A549 (cell line): ENCODE results near the gene GALT. TPM values are rescaled to one million over a fixed set of nuclear protein-coding genes. Genes with fewer than 3 reads are reported as not detected.
"Not testable (repeated sequence)": the region's sequence is repeated elsewhere in the genome, so short reads cannot be mapped to it uniquely, and the experiment has no call there.

Experiments
- ATAC-seq, 2 experiments: fragments of 200-7000 bp in 1 of 2; fragments of >200 bp in 1 of 2; cut with Nextera tagmentation in 1 of 2; cut with Tn5 transposase in 1 of 2; 3 replicates each; pipeline versions ENCODE4 v1.8.0 to v1.9.1; 2018 to 2020; ENCODE audit warnings: mild to moderate bottlenecking in 1 of 2, moderate library complexity in 1 of 2
- CTCF ChIA-PET: fragments of 300-600 bp; sonication (Branson Sonifier 250); formaldehyde crosslinking; extraction: SDS; loops from one replicate; lab custom pipeline; 2021; ENCODE audit warnings: antibody characterized with exemption, inconsistent platforms; lab: Yijun Ruan, JAX
- POLR2A ChIA-PET: fragments of 350-600 bp; formaldehyde crosslinking; extraction: SDS; loops from one replicate; lab custom pipeline; 2021; ENCODE audit warnings: antibody characterized with exemption, inconsistent platforms; lab: Yijun Ruan, JAX
- DNase-seq, 2 experiments: peaks; one replicate each; pipeline versions ENCODE4 v3.0.0 to v3.0.0-alpha.2; 2011 to 2016; ENCODE audit warnings: low read depth in 1 of 2, low spot score in 1 of 2
- FAIRE-seq: peaks from 2 replicates; lab custom pipeline; 2011; peaks lifted over from hg19 to GRCh38; lab: Jason Lieb, UNC
- H3K27ac ChIP-seq, 2 experiments: fragments of >200 bp; sonication (Bioruptor Twin); formaldehyde crosslinking; 3 replicates each; pipeline ENCODE4 v1.5.1; 2016 to 2017
- H3K4me1 ChIP-seq: fragments of >200 bp; sonication (Bioruptor Twin); formaldehyde crosslinking; 3 replicates; pipeline ENCODE4 v1.6.1; 2016
- H3K4me2 ChIP-seq: fragments of >200 bp; sonication (Bioruptor Twin); formaldehyde crosslinking; 3 replicates; pipeline ENCODE4 v1.6.1; 2016
- H3K4me3 ChIP-seq: fragments of >200 bp; sonication (Bioruptor Twin); formaldehyde crosslinking; 3 replicates; pipeline ENCODE4 v1.5.1; 2016
- H3K9me3 ChIP-seq: fragments of >200 bp; sonication (Bioruptor Twin); formaldehyde crosslinking; 3 replicates; pipeline ENCODE4 v1.6.1; 2016
- CBX2 ChIP-seq: fragments of 200-600 bp; sonication (generic); IDR thresholded peaks from 2 replicates; pipeline ENCODE4 v1.6.1; 2016; ENCODE audit warnings: low read depth, mild to moderate bottlenecking, borderline replicate concordance
- CEBPB ChIP-seq, 2 experiments: fragments of >200 bp in 1 of 2; sonication (Bioruptor Twin) in 1 of 2; formaldehyde crosslinking in 1 of 2; IDR thresholded peaks; 2 replicates each; pipeline ENCODE4 v1.6.1; 2012 to 2016
- CHD4 ChIP-seq: fragments of 200-600 bp; sonication (generic); IDR thresholded peaks from 2 replicates; pipeline ENCODE4 v1.6.1; 2016; ENCODE audit warnings: antibody characterized with exemption, mild to moderate bottlenecking, borderline replicate concordance
- EHF ChIP-seq: fragments of 250-450 bp; sonication (Bioruptor Pico); IDR thresholded peaks from 2 replicates; pipeline ENCODE4 v1.5.0; 2020; ENCODE audit warnings: mild to moderate bottlenecking
- ESRRA ChIP-seq: fragments of 150-350 bp; IDR thresholded peaks from 2 replicates; pipeline ENCODE4 v1.6.1; 2014; ENCODE audit warnings: mild to moderate bottlenecking, low read length, borderline replicate concordance
- HDAC2 ChIP-seq: fragments of 200-600 bp; sonication (generic); IDR thresholded peaks from 2 replicates; pipeline ENCODE4 v1.6.1; 2016
- HOXB13 ChIP-seq: fragments of 250-450 bp; sonication (Bioruptor Pico); IDR thresholded peaks from 2 replicates; pipeline ENCODE4 v1.5.0; 2020; ENCODE audit warnings: low read depth, mild to moderate bottlenecking, moderate library complexity
- HOXB5 ChIP-seq: fragments of 250-450 bp; sonication (Bioruptor Pico); IDR thresholded peaks from 2 replicates; pipeline ENCODE4 v1.5.0; 2020; ENCODE audit warnings: mild to moderate bottlenecking, moderate library complexity
- JUN ChIP-seq, 2 experiments: fragments of >200 bp; sonication (Bioruptor Twin); formaldehyde crosslinking; IDR thresholded peaks; 2 replicates in 1 of 2; 3 replicates in 1 of 2; pipeline ENCODE4 v1.6.1; 2016 to 2017
- JUNB ChIP-seq: fragments of >200 bp; sonication (Bioruptor Twin); formaldehyde crosslinking; IDR thresholded peaks from 2 replicates; pipeline ENCODE4 v1.6.1; 2016
- MAFK ChIP-seq: fragments of 450-650 bp; IDR thresholded peaks from 2 replicates; pipeline ENCODE4 v1.6.1; 2014; ENCODE audit not compliant: partially characterized antibody
- PBX3 ChIP-seq: IDR thresholded peaks from 2 replicates; pipeline ENCODE4 v1.6.1; 2012
- PHF8 ChIP-seq: fragments of 200-600 bp; sonication (generic); IDR thresholded peaks from 2 replicates; pipeline ENCODE4 v1.6.1; 2016; ENCODE audit warnings: low read depth, mild to moderate bottlenecking, antibody characterized with exemption, moderate library complexity, borderline replicate concordance
- POLR2A ChIP-seq: IDR thresholded peaks from 2 replicates; pipeline ENCODE4 v1.6.1; 2012; ENCODE audit warnings: mild to moderate bottlenecking, low read length
- RARB ChIP-seq: fragments of 250-450 bp; sonication (Bioruptor Pico); IDR thresholded peaks from 2 replicates; pipeline ENCODE4 v1.8.0; 2021; ENCODE audit warnings: mild to moderate bottlenecking, moderate library complexity
- REST ChIP-seq: fragments of 200-600 bp; sonication (generic); IDR thresholded peaks from 2 replicates; pipeline ENCODE4 v1.6.1; 2016; ENCODE audit warnings: antibody characterized with exemption, mild to moderate bottlenecking, moderate library complexity
- RFX5 ChIP-seq: fragments of 450-650 bp; IDR thresholded peaks from 2 replicates; pipeline ENCODE4 v1.7.1; 2014; ENCODE audit warnings: antibody characterized with exemption, mild to moderate bottlenecking, moderate library complexity
- RNF2 ChIP-seq: fragments of 200-600 bp; sonication (generic); IDR thresholded peaks from 2 replicates; pipeline ENCODE4 v1.6.1; 2016; ENCODE audit warnings: low read depth, mild to moderate bottlenecking, antibody characterized with exemption, moderate library complexity, borderline replicate concordance
- USF2 ChIP-seq: fragments of 450-650 bp; IDR thresholded peaks from 2 replicates; pipeline ENCODE4 v1.6.1; 2014; ENCODE audit warnings: antibody characterized with exemption
- ZFP36 ChIP-seq: fragments of 450-650 bp; IDR thresholded peaks from 2 replicates; pipeline ENCODE4 v1.6.1; 2014; ENCODE audit warnings: borderline replicate concordance; ENCODE audit not compliant: partially characterized antibody
- WGBS: methylation state at CpG from one replicate; pipeline ENCODE4 v1.1.6; 2017; ENCODE audit errors: missing lambda C conversion rate; 5-methylcytosine and 5-hydroxymethylcytosine counted together
- polyA plus RNA-seq, 4 experiments: library from polyadenylated mRNA; depleted of rRNA in 3 of 4; stranded (reverse); fragments of >200 nt; fragmentation: RNase III in 1 of 4; extraction: RNeasy Plus Mini Kit Qiagen cat#74134 plus additional on column Dnase treatment in 1 of 4; gene quantifications; 2 replicates in 3 of 4; 3 replicates in 1 of 4; pipeline ENCODE4 v1.2.3, GENCODE V29; 2011 to 2017

GALT gene
- polyA plus RNA-seq, 2 of the 4 experiments (the other 2 are of a cell fraction), result 19.0 to 28.4 TPM

- no peak for TF ChIP-seq MAFK
Measured at GRCh38 chr9:34638138-34638445, 8.4 kb upstream of the GALT start (continued).

- ATAC-seq, H3K9me3 ChIP-seq, DNase-seq, FAIRE-seq, H3K4me2 ChIP-seq, H3K27ac ChIP-seq, H3K4me3 ChIP-seq: not testable (repeated sequence)
- ChIA-PET CTCF (interaction anchor here (1.7 to 22.6 kb wide), 4 partner anchors 11 to 63 kb away, joined by 4 to 429 read pairs (median 198); partner anchors contain the start of genes CCL27, GALT, IL11RA and RPP25L), POLR2A (interaction anchor here (0.6 to 1.8 kb wide), 2 partner anchors 14 to 16 kb away, joined by 6 read pairs; no protein-coding TSS in a partner anchor)
- WGBS, result 87% methylated on average over 8 of the region's 8 CpGs
- peaks cover 26% of the 10 kb centered on the region; the same call in 2 of the 3 replicates for H3K4me1 ChIP-seq
Measured at GRCh38 chr9:34639322-34639721, 7.2 kb upstream of the GALT start.

GRCh38 chr9:34642679-34643078, 3.8 kb upstream of the GALT start:
- no peak for DNase-seq
- ChIA-PET CTCF (interaction anchor here (0.9 to 22.6 kb wide), 7 partner anchors 8 to 95 kb away, joined by 3 to 288 read pairs (median 3); partner anchors contain the start of genes CCL27, IL11RA and RPP25L), POLR2A (no interaction called here)
- H3K27ac ChIP-seq, result no peak overlapping the region
- H3K9me3 ChIP-seq, result no peaks in the 10 kb centered on the region
- no peak for TF ChIP-seq ZFP36
- no peak for TF ChIP-seq CEBPB (IDR thresholded peaks at IDR 0.05)
- TF ChIP-seq CHD4, result no peak
- no peak for TF ChIP-seq CBX2
- TF ChIP-seq POLR2A, result no peak
- TF ChIP-seq PBX3, result no peak
- no peak for TF ChIP-seq RFX5
- no peak for TF ChIP-seq EHF
- TF ChIP-seq USF2, result no peak
- TF ChIP-seq RNF2, result no peak
- TF ChIP-seq PHF8, result no peak
- no peak overlapping the region for H3K4me2 ChIP-seq
- no peak for FAIRE-seq
- no peak overlapping the region for H3K4me3 ChIP-seq
- WGBS, result 96% methylated on average over 1 of the region's 1 CpG
- ATAC-seq, result no peak
- peaks cover 31% of the 10 kb centered on the region for H3K4me1 ChIP-seq

- TF ChIP-seq JUN (IDR thresholded peaks at IDR 0.05) (no peak), RARB (CRISPR knock-in tag) (no peak), JUNB (no peak), REST (no peak), HDAC2 (no peak), ESRRA (no peak), HOXB5 (CRISPR knock-in tag) (no peak), HOXB13 (no peak), CHD4 (no peak)
- ChIA-PET POLR2A (interaction anchor here (1.3 kb wide), 1 partner anchor 21 kb away, joined by 5 read pairs; no protein-coding TSS in a partner anchor), CTCF (interaction anchor here (1.1 to 22.6 kb wide), 9 partner anchors 11 to 58 kb away, joined by 3 to 288 read pairs (median 7); partner anchors contain the start of genes ARID3C, CCL27 and RPP25L)
- H3K27ac ChIP-seq, result no peak overlapping the region
- H3K9me3 ChIP-seq, result no peaks in the 10 kb centered on the region
- FAIRE-seq (no peak), ATAC-seq (no peak), DNase-seq (no peak)
- H3K4me1 ChIP-seq, result peaks cover 29% of the 10 kb centered on the region
- no peak overlapping the region for H3K4me2 ChIP-seq
- H3K4me3 ChIP-seq, result no peak overlapping the region
Measured at GRCh38 chr9:34644766-34645314, 1.6 kb upstream of the GALT start.
